Muscle layer of colon (tissue), 2 donors: ENCODE measurements around the gene RAB11FIP4.

Source experiments
- H3K27ac ChIP-seq: one replicate; pipeline ENCODE4 v1.7.0; 2013; ENCODE audit warnings: low read depth, mild to moderate bottlenecking, low read length, moderate library complexity
- H3K27me3 ChIP-seq, 2 donors: one replicate each; pipeline ENCODE4 v1.7.0; 2013; ENCODE audit warnings: low read length in 2 of 2, mild to moderate bottlenecking in 2 of 2; ENCODE audit not compliant: insufficient read depth in 2 of 2, control insufficient read depth in 1 of 2
- H3K36me3 ChIP-seq: one replicate; pipeline ENCODE4 v1.7.0; 2013; ENCODE audit warnings: mild to moderate bottlenecking, low read length; ENCODE audit not compliant: insufficient read depth
- H3K4me1 ChIP-seq: one replicate; pipeline ENCODE4 v1.7.0; 2013; ENCODE audit warnings: mild to moderate bottlenecking, low read length; ENCODE audit not compliant: insufficient read depth
- H3K4me3 ChIP-seq, 2 donors: one replicate each; pipeline ENCODE4 v1.7.0; 2013; ENCODE audit warnings: low read length in 2 of 2, low read depth in 1 of 2, mild to moderate bottlenecking in 1 of 2, moderate library complexity in 1 of 2
- H3K9ac ChIP-seq: one replicate; pipeline ENCODE4 v1.7.0; 2013; ENCODE audit warnings: low read length
- H3K9me3 ChIP-seq: one replicate; pipeline ENCODE4 v1.7.0; 2013; ENCODE audit warnings: mild to moderate bottlenecking, low read length
- donor health status: abdominal sarcoma.
- donor health status: Adenocarcinoma of cecum.

The RAB11FIP4 gene

DNA sequence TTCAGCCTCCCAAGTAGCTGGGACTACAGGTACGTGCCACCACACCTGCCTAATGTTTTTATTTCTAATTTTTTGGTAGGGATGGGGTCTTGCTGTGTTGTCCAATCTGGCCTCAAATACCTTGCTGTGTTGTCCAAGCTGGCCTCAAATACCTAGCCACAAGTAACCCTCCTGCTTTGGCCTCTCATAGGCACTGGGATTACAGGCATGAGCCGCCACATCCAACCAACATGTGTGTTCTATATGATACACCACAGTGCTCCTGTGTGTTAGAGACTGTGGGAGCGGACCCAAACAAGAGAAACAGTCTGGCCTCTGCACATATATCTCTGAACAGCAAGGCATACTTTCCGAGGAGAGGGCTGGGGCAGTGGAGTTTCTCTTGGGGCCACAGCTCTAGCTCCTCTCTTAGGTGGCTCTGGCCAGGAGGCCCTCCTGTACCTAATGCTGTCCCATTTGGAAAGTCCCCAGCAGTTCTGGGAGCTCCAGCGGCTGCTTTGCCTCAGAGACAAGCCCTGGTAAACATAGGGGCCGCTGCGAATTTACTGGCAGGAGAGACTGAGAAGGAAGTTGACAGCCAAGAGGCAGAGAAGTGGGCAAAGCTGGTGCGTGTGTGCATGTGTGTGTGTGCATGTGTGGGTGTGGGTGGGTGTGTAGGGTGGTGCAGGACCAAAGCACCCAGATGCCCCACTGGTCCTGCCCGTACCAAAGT is 95.0 kb downstream of the RAB11FIP4 start:
- no peak overlapping the region for H3K27ac ChIP-seq
- H3K9me3 ChIP-seq, result no peaks in the 10 kb centered on the region
- no peaks in the 10 kb centered on the region for H3K36me3 ChIP-seq
- peak overlapping the region in 1 of 2 donors; percentile 18 for H3K4me3 ChIP-seq
- H3K9ac ChIP-seq, result no peak overlapping the region
- peaks cover 9% of the 10 kb centered on the region for H3K4me1 ChIP-seq
- H3K27me3 ChIP-seq, result peaks cover 12 to 29% of the 10 kb centered on the region in 2 donors

GRCh38 chr17:31487063-31487647 is 95.7 kb downstream of the RAB11FIP4 start:
- Histone ChIP-seq H3K27ac (no peak overlapping the region), H3K4me3 (peak overlapping the region in 1 of 2 donors; percentile 18), H3K9ac (no peak overlapping the region)

DNA sequence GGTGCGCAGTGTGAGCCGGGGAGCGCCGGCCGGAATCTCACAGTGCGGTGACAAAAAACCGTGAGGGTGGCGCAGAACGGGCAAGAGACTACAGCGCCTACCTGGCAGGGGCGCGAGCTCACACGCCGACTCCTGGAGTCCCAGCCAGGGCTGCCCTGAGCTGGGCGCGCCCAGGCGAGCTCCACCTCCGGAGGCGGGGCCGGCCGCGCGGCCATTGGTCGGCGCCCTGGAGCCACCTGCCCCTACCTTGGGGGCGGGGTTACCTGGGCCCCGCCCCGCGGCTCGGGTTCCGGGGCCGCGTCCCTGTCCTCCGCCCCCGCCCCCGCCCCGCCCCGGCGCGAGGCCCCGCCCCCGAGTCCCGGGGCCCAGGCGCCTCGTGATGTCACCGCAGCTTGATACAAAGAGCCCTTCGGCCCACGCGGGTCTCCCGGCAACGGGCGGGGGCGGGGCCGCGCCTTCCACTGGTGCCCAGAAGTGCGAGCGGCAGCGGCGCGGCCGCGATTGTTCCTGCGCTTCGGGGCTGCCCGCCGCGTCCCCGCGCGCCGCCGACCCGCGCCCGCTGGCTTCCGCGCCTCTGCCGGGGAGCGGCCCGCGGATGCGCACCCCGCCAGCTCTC is 96.3 kb downstream of the RAB11FIP4 start:
- H3K36me3 ChIP-seq, result no peaks in the 10 kb centered on the region
- peak overlapping the region in 1 of 2 donors; percentile 18 for H3K4me3 ChIP-seq
- no peak overlapping the region for H3K9ac ChIP-seq
- H3K9me3 ChIP-seq, result no peaks in the 10 kb centered on the region
- H3K4me1 ChIP-seq, result peaks cover 9% of the 10 kb centered on the region
- no peak overlapping the region for H3K27ac ChIP-seq
- peaks cover 12 to 29% of the 10 kb centered on the region in 2 donors for H3K27me3 ChIP-seq

More at GRCh38 chr17:31487063-31487647, 95.7 kb downstream of the RAB11FIP4 start:
- H3K36me3 ChIP-seq, result no peaks in the 10 kb centered on the region
- peaks cover 9% of the 10 kb centered on the region for H3K4me1 ChIP-seq
- H3K9me3 ChIP-seq, result no peaks in the 10 kb centered on the region
- peaks cover 12 to 29% of the 10 kb centered on the region in 2 donors for H3K27me3 ChIP-seq

GRCh38 chr17:31488264-31488981 is 96.9 kb downstream of the RAB11FIP4 start:
- H3K9ac ChIP-seq, result no peak overlapping the region
- peaks cover 12 to 29% of the 10 kb centered on the region in 2 donors for H3K27me3 ChIP-seq
- H3K9me3 ChIP-seq, result no peaks in the 10 kb centered on the region
- H3K4me3 ChIP-seq, result peak overlapping the region in 1 of 2 donors; percentile 18
- no peak overlapping the region for H3K27ac ChIP-seq
- H3K36me3 ChIP-seq, result no peaks in the 10 kb centered on the region
- H3K4me1 ChIP-seq, result peaks cover 9% of the 10 kb centered on the region

- H3K27ac ChIP-seq, result no peak overlapping the region
- H3K4me3 ChIP-seq, result no peak overlapping the region
- H3K27me3 ChIP-seq, result peaks cover 12 to 29% of the 10 kb centered on the region in 2 donors
- no peaks in the 10 kb centered on the region for H3K36me3 ChIP-seq
- H3K9ac ChIP-seq, result no peak overlapping the region
- peaks cover 9% of the 10 kb centered on the region for H3K4me1 ChIP-seq
- H3K9me3 ChIP-seq, result no peaks in the 10 kb centered on the region
Measured at GRCh38 chr17:31488982-31489294, 97.5 kb downstream of the RAB11FIP4 start.

GRCh38 chr17:31489295-31490018 is 98.0 kb downstream of the RAB11FIP4 start:
- Histone ChIP-seq H3K27me3 (peaks cover 12 to 29% of the 10 kb centered on the region in 2 donors), H3K27ac (no peak overlapping the region), H3K36me3 (no peaks in the 10 kb centered on the region), H3K9me3 (no peaks in the 10 kb centered on the region), H3K4me3 (no peak overlapping the region), H3K9ac (no peak overlapping the region), H3K4me1 (peaks cover 9% of the 10 kb centered on the region)

- peaks cover 9% of the 10 kb centered on the region for H3K4me1 ChIP-seq
- no peak overlapping the region for H3K4me3 ChIP-seq
- H3K27me3 ChIP-seq, result peaks cover 12 to 29% of the 10 kb centered on the region in 2 donors
- H3K36me3 ChIP-seq, result no peaks in the 10 kb centered on the region
- no peak overlapping the region for H3K9ac ChIP-seq
- no peak overlapping the region for H3K27ac ChIP-seq
- H3K9me3 ChIP-seq, result no peaks in the 10 kb centered on the region
Measured at GRCh38 chr17:31490019-31490650, 98.7 kb downstream of the RAB11FIP4 start.

DNA sequence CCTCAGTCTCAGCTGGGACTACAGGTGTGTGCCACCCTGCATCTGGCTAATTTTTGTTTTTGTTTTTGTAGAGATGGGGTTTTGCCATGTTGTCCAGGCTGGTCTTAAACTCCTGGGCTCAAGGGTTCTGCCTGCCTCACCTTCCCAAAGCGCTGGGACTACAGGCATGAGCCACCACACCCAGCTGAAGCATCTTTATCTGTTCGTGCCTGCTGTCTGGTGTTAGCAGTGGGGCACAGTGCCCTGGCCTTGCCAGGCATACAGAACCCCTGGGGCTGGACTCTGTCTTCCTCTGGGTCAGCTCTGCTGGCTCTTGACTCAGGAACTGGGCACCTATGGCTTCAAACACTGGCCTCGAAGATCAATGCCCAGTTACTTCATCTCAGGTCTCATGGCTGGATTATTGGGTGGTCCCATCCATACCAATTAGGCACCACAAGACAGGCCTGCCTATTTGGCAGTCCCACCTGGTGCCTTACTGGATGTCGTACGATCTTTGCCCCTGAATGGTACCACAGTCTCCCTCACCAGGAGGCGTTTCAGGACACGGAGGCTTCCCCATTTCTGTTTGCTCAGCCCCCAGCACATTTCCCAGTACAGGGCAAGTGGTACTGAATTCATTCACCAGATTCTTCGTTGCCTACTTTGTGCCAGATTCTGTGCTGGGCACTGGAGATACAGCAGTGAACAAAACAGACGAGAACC is 99.3 kb downstream of the RAB11FIP4 start:
- Histone ChIP-seq H3K27me3 (peaks cover 12 to 29% of the 10 kb centered on the region in 2 donors), H3K36me3 (no peaks in the 10 kb centered on the region), H3K4me1 (peaks cover 9% of the 10 kb centered on the region), H3K4me3 (no peak overlapping the region), H3K9me3 (no peaks in the 10 kb centered on the region), H3K27ac (no peak overlapping the region), H3K9ac (no peak overlapping the region)

- Histone ChIP-seq H3K4me1 (peaks cover 9% of the 10 kb centered on the region), H3K4me3 (no peak overlapping the region), H3K27me3 (peaks cover 9 to 26% of the 10 kb centered on the region in 2 donors), H3K9ac (no peak overlapping the region), H3K27ac (no peak overlapping the region), H3K36me3 (no peaks in the 10 kb centered on the region), H3K9me3 (no peaks in the 10 kb centered on the region)
Measured at GRCh38 chr17:31491376-31492131, 100.1 kb downstream of the RAB11FIP4 start.

DNA sequence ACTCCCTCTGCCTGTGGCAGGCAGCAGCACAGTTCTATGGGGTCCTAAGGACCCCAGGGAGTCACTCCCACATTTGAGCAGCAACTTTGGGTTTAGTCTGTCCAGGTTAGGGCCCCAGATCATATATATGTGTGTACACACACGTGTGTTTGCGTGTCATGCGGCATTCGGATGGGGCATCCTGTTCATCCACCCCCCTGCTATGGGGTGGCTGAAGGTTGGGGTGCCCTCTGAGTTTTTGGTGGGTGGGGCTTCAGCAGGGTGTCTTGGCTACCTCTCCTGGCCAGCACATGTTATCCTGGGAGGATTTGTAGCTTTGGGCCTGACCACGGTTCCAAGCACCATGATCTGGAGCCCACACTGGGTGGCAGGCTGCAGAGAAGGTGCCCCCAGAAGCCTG is 100.7 kb downstream of the RAB11FIP4 start:
- Histone ChIP-seq H3K27ac (no peak overlapping the region), H3K27me3 (peaks cover 2 to 19% of the 10 kb centered on the region in 2 donors), H3K4me1 (peaks cover 3% of the 10 kb centered on the region), H3K9ac (no peak overlapping the region), H3K9me3 (no peaks in the 10 kb centered on the region), H3K36me3 (no peaks in the 10 kb centered on the region), H3K4me3 (no peak overlapping the region)
